Right lobe of liver (tissue), 4 donors: ENCODE measurements around the gene DUSP11.

ENCODE experiments used
- POLR2A ChIP-seq: fragments of 450-650 bp; IDR thresholded peaks from one replicate; pipeline ENCODE4 v1.6.1; 2017; ENCODE audit warnings: antibody characterized with exemption, mild to moderate bottlenecking
- TF ChIP-seq, protein P1 (sequence below), 4 donors: fragments of 200-600 bp in 3 of 4; fragments of 450-650 bp in 1 of 4; IDR thresholded peaks; one replicate each; pipeline versions ENCODE4 v1.5.1 to v1.8.0; 2016 to 2022; ENCODE audit warnings: antibody characterized with exemption in 4 of 4, mild to moderate bottlenecking in 2 of 4
- donor health status: DM: no; HTN: no; CAD: no.
- donor health status: DM: no; HTN: no; CAD: no.
- donor health status: DM: no; HTN: yes; CAD: no.

DNA sequence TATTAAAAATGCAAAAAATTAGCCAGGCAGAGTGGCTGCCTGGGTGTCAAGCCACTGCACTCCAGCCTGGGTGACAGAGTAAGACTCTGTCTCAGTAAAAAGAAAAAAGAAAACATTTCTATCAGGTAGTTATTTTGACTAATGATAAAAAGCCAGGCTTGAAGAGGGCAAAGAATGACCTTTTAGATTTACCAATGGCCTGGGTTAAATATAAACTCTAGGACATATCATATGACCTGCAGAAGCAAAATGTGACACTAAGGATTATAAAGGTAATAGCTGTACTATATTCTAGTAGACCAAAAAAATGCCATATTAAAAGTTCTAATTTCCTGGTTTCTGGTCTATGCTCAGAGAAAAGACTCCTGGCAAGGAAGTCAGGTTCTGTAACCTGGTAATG lies 32.7 kb upstream of the DUSP11 start:
- TF ChIP-seq, protein P1, sequence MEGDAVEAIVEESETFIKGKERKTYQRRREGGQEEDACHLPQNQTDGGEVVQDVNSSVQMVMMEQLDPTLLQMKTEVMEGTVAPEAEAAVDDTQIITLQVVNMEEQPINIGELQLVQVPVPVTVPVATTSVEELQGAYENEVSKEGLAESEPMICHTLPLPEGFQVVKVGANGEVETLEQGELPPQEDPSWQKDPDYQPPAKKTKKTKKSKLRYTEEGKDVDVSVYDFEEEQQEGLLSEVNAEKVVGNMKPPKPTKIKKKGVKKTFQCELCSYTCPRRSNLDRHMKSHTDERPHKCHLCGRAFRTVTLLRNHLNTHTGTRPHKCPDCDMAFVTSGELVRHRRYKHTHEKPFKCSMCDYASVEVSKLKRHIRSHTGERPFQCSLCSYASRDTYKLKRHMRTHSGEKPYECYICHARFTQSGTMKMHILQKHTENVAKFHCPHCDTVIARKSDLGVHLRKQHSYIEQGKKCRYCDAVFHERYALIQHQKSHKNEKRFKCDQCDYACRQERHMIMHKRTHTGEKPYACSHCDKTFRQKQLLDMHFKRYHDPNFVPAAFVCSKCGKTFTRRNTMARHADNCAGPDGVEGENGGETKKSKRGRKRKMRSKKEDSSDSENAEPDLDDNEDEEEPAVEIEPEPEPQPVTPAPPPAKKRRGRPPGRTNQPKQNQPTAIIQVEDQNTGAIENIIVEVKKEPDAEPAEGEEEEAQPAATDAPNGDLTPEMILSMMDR (IDR thresholded peaks at IDR 0.05) = no peak
- no peak for TF ChIP-seq POLR2A
